ENCODE data around the gene MKX.

DNA sequence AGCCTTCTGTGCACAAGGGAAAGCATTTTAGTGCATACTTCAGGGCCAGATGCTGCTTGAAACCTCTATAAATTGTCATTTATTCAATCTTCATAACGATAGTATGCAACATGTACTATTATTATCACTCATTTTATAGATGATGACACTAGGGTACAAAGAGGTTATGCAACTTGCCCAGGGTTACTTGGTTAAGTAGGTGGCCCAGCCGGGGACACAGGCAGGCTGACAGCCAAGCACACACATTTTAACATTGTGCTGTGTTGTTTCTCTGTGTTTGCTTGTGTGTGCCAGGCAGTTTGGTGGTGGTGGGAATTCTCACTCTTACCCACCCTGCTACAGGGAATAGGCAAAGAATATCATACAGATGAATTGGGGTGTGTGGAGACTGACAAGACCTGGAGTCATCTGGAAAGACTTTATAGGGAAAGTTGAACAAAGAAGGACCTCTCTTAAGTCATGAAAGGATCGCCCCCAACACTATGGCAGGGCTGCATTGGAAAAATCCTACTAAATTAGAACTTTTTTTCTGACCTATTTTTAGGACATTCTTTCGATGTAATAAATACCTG lies 98.9 kb downstream of the MKX start:
- TF ChIP-seq, protein P1, sequence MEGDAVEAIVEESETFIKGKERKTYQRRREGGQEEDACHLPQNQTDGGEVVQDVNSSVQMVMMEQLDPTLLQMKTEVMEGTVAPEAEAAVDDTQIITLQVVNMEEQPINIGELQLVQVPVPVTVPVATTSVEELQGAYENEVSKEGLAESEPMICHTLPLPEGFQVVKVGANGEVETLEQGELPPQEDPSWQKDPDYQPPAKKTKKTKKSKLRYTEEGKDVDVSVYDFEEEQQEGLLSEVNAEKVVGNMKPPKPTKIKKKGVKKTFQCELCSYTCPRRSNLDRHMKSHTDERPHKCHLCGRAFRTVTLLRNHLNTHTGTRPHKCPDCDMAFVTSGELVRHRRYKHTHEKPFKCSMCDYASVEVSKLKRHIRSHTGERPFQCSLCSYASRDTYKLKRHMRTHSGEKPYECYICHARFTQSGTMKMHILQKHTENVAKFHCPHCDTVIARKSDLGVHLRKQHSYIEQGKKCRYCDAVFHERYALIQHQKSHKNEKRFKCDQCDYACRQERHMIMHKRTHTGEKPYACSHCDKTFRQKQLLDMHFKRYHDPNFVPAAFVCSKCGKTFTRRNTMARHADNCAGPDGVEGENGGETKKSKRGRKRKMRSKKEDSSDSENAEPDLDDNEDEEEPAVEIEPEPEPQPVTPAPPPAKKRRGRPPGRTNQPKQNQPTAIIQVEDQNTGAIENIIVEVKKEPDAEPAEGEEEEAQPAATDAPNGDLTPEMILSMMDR (IDR thresholded peaks at IDR 0.05 in 2 of 3, conservative IDR thresholded peaks at IDR 0.05 in 1 of 3; ENCODE audit: borderline replicate concordance in 1 of 3, insufficient read depth in 1 of 3, low read depth in 2 of 3, low read length in 2 of 3): no peak
- TF ChIP-seq, protein P2, sequence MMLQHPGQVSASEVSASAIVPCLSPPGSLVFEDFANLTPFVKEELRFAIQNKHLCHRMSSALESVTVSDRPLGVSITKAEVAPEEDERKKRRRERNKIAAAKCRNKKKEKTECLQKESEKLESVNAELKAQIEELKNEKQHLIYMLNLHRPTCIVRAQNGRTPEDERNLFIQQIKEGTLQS (IDR thresholded peaks at IDR 0.05): no peak
- no peak for TF ChIP-seq ZNF274 (IDR thresholded peaks at IDR 0.05; ENCODE audit: low read depth, low read length)
- no peak for TF ChIP-seq EZH2phosphoT487 (IDR thresholded peaks at IDR 0.05; ENCODE audit: borderline replicate concordance)
- no peak for TF ChIP-seq EZH2 (IDR thresholded peaks at IDR 0.05)
- no peak for TF ChIP-seq RAD21 (IDR thresholded peaks at IDR 0.05; ENCODE audit: low read depth)
- no peak for TF ChIP-seq REST (IDR thresholded peaks at IDR 0.05; ENCODE audit: low read depth)
- no peak for TF ChIP-seq POLR2AphosphoS5 (IDR thresholded peaks at IDR 0.05; ENCODE audit: low read depth, low read length)
- no peak for TF ChIP-seq JUND (IDR thresholded peaks at IDR 0.05)
- no peak for TF ChIP-seq CBX3 (IDR thresholded peaks at IDR 0.05; ENCODE audit: low read depth)
